Measurements from ENCODE around the gene TMEM134.
A peak's percentile ranks its signal among the peaks of the same experiment; 100 is the strongest.
"Not testable (repeated sequence)": the region's sequence is repeated elsewhere in the genome, so short reads cannot be mapped to it uniquely, and the experiment has no call there.

The TMEM134 gene

DNA sequence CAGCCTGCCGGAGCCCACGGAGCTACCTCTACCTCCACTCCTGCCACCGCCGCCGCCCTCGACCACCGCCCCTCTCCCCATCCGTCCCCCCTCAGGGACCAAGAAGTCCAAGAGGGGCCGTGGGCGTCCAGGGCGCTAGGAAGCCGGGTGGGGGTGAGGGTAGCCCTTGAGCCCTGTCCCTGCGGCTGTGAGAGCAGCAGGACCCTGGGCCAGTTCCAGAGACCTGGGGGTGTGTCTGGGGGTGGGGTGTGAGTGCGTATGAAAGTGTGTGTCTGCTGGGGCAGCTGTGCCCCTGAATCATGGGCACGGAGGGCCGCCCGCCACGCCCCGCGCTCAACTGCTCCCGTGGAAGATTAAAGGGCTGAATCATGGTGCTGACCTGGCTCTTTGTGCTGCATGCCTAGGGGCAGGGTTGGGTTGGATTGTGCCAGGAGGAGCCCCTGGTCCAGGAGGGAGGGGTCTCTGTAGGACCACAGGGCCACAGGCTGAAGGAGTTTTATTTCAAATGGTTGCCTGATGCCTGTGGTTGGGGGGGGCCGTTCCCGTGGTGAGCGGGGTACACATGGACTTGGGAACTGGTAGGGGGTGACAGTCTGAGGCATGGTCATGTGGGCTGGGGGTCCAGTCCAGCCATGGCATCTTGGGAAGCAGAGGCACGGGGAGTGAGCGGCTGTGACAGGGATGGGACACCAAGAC, 33.9 kb downstream of the TMEM134 start:
- H3K4me1 Mint-ChIP-seq (ENCODE audit: low read depth) = peaks cover 33% of the 10 kb centered on the region
- peaks cover 44% of the 10 kb centered on the region for H3K36me3 Mint-ChIP-seq (ENCODE audit: low read depth)
- no peaks in the 10 kb centered on the region for H3K27me3 Mint-ChIP-seq (ENCODE audit: low read depth)
- peak overlapping the region; percentile 41 for H3K27ac Mint-ChIP-seq
- H3K9me3 Mint-ChIP-seq = no peaks in the 10 kb centered on the region
- H3K4me3 Mint-ChIP-seq = peak overlapping the region; percentile 80

DNA sequence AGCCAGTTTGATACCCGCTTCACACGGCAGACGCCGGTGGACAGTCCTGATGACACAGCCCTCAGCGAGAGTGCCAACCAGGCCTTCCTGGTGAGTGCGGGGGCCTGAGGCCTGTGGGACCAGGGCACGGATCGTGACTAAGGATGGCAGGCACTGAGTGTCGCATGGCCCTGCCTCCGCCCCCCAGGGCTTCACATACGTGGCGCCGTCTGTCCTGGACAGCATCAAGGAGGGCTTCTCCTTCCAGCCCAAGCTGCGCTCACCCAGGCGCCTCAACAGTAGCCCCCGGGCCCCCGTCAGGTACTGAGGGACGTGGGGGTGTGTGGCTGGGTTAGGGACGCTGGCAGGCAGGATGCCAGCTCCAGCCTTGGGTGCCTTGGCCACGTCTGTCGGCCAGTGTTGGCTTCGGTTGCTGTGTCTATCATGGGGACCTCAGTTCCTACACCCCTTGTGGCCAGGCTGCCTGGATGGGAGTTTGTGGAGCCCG, 34.6 kb downstream of the TMEM134 start:
- peaks cover 27% of the 10 kb centered on the region for H3K4me1 Mint-ChIP-seq (ENCODE audit: low read depth)

DNA sequence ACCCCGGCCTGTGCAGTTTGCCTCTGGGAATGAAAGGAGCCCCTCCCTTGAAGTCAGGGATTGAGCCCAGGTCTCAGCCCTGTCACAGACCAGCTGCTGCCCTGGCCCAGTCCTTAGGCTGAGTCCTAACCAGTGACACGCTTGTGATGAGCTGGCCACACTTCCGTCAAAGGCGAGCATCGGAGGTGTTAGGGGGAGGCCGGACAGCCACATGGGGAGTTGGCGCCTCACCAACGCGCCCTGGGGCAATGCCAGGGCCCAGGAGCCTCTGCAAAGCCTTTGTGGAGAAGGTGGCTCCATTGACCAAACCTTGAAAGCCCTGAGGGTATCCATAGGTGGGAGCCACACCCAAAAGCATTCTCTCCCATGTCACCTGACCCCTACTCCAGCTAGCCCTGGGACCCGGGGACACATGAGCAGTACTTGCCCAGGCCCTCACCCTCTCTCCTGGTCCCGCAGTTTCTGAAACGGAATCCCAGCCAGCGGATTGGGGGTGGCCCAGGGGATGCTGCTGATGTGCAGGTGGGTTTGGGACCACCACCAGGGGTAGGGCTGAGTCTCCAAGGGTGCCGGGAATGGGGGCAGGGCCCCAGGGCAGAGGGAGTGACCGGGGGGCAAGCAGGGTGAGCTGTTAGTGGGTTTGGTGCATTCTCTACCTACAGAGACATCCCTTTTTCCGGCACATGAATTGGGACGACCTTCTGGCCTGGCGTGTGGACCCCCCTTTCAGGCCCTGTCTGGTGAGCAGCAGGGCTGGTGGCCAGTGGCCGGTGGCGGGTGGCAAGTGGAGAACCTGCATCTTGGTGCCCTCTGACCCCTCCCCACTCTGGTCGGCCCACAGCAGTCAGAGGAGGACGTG, 35.3 kb downstream of the TMEM134 start:
- Mint-ChIP-seq H3K4me1 (ENCODE audit: low read depth) (peaks cover 21% of the 10 kb centered on the region), H3K36me3 (ENCODE audit: low read depth) (peaks cover 34% of the 10 kb centered on the region), H3K27me3 (ENCODE audit: low read depth) (no peaks in the 10 kb centered on the region), H3K4me3 (no peak overlapping the region), H3K9me3 (no peaks in the 10 kb centered on the region), H3K27ac (peak overlapping the region; percentile 49)

More for the DNA sequence above, 34.6 kb downstream of the TMEM134 start:
- Mint-ChIP-seq H3K4me3 (no peak overlapping the region), H3K27me3 (ENCODE audit: low read depth) (no peaks in the 10 kb centered on the region), H3K27ac (peak overlapping the region; percentile 9), H3K9me3 (no peaks in the 10 kb centered on the region), H3K36me3 (ENCODE audit: low read depth) (peaks cover 41% of the 10 kb centered on the region)

DNA sequence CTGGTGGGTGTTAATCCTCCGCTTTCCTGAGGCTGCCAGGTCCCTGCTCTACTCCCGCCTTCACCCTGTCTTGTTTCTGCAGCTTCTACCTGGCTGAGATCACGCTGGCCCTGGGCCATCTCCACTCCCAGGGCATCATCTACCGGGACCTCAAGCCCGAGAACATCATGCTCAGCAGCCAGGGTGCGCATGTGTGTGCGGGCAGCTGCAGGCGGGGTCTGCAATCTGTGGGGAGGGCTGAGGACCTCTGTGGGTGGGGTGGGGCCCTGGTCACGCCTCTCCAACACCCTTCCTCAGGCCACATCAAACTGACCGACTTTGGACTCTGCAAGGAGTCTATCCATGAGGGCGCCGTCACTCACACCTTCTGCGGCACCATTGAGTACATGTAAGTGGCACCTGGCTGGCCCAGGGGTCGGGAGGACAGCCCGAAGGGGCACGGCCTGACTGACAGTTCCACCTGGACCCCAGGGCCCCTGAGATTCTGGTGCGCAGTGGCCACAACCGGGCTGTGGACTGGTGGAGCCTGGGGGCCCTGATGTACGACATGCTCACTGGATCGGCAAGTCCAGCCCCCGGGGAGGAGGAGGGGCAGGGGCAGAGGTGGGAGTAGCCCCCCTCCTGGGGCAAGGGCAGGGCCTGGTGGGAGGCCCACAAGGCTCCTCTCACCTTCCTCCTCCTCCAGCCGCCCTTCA, 36.2 kb downstream of the TMEM134 start:
- Mint-ChIP-seq H3K4me3 (no peak overlapping the region), H3K27ac (peak overlapping the region; percentile 9), H3K9me3 (no peaks in the 10 kb centered on the region), H3K27me3 (ENCODE audit: low read depth) (no peaks in the 10 kb centered on the region), H3K4me1 (ENCODE audit: low read depth) (peaks cover 22% of the 10 kb centered on the region), H3K36me3 (ENCODE audit: low read depth) (peaks cover 32% of the 10 kb centered on the region)

DNA sequence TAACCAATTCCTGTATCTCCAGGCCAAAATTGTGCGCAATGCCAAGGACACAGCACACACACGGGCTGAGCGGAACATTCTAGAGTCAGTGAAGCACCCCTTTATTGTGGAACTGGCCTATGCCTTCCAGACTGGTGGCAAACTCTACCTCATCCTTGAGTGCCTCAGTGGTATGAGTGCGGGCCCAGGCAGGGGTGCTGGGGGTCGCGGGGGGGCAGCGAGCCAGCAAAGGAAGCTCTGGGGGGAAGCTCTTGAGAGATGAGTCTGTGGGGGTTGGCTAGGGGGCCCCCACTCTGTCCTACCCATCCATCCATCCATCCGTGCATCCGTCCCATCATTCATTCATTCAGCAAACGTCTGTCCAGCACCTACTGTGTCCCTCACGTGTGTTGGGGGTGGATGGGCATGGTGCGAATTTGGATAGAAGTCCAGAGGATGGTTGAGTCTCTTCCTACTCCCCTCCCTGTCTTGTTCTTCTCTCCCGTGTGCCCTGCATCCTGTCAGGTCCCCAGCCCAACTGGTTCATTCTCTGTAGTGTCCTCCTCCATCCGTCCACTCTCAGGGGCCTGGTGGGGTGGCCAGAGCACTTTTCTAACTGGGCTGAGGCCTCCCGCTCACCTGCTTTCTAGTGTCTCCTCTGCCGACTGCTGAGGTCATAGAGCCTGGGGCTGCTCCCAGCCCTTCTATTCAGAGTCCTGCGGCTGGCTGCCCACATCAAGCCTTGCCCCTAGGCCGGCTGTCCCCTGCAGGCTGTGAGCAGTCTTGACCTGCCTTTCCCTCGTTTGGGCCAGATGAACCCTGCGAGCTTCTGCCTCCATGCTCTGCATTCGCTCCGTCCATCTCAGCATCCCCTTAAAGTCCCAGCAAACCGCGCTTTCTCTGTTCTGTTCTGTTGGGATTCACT, 37.5 kb downstream of the TMEM134 start:
- Mint-ChIP-seq H3K9me3 (no peaks in the 10 kb centered on the region), H3K27ac (peak overlapping the region; percentile 67), H3K4me1 (ENCODE audit: low read depth) (peaks cover 29% of the 10 kb centered on the region), H3K4me3 (peak overlapping the region; percentile 56), H3K27me3 (ENCODE audit: low read depth) (no peaks in the 10 kb centered on the region), H3K36me3 (ENCODE audit: low read depth) (peaks cover 27% of the 10 kb centered on the region)

DNA sequence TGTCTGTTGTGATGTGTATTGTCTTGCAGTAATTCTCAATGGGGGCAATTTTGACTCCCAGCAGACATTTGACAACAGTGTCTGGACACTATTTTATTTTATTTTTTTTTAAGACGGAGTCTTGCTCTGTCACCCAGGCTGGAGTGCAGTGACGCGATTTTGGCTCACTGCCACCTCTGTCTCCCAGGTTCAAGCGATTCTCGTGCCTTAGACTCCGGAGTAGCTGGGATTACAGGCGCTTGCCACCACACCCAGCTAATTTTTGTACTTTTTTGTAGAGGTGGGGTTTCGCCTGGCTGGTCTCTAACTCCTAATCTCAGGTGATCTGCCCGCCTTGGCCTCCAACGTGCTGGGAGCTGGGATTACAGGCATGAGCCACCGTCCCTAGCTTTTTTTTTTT, 39.3 kb downstream of the TMEM134 start:
- no peaks in the 10 kb centered on the region for H3K9me3 Mint-ChIP-seq
- no peaks in the 10 kb centered on the region for H3K27me3 Mint-ChIP-seq (ENCODE audit: low read depth)
- H3K36me3 Mint-ChIP-seq (ENCODE audit: low read depth) = peaks cover 17% of the 10 kb centered on the region
- H3K27ac Mint-ChIP-seq = no peak overlapping the region
- H3K4me3 Mint-ChIP-seq = peak overlapping the region; percentile 98
- peaks cover 28% of the 10 kb centered on the region for H3K4me1 Mint-ChIP-seq (ENCODE audit: low read depth)

- Mint-ChIP-seq H3K4me1 (ENCODE audit: low read depth) (peaks cover 28% of the 10 kb centered on the region), H3K27me3 (ENCODE audit: low read depth) (no peaks in the 10 kb centered on the region), H3K4me3 (peak overlapping the region; percentile 98)
Measured at GRCh38 chr11:67429038-67429668, 39.9 kb downstream of the TMEM134 start.

GRCh38 chr11:67428052-67429001, 40.7 kb downstream of the TMEM134 start, which contains the start of gene RPS6KB2:
Gene RPS6KB2 (plus strand): TSS chr11:67428494. CDS start chr11:67428546, 52 bp downstream.
- Mint-ChIP-seq H3K27me3 (ENCODE audit: low read depth) (no peaks in the 10 kb centered on the region), H3K4me1 (ENCODE audit: low read depth) (peaks cover 26% of the 10 kb centered on the region), H3K9me3 (no peaks in the 10 kb centered on the region), H3K4me3 (peak within 1 kb of the TSS; percentile 98), H3K36me3 (ENCODE audit: low read depth) (peaks cover 17% of the 10 kb centered on the region), H3K27ac (peak within 1 kb of the TSS; percentile 96)

More at GRCh38 chr11:67429038-67429668, 39.9 kb downstream of the TMEM134 start:
- Mint-ChIP-seq H3K36me3 (ENCODE audit: low read depth) (peaks cover 17% of the 10 kb centered on the region), H3K27ac (peak overlapping the region; percentile 91), H3K9me3 (no peaks in the 10 kb centered on the region)

DNA sequence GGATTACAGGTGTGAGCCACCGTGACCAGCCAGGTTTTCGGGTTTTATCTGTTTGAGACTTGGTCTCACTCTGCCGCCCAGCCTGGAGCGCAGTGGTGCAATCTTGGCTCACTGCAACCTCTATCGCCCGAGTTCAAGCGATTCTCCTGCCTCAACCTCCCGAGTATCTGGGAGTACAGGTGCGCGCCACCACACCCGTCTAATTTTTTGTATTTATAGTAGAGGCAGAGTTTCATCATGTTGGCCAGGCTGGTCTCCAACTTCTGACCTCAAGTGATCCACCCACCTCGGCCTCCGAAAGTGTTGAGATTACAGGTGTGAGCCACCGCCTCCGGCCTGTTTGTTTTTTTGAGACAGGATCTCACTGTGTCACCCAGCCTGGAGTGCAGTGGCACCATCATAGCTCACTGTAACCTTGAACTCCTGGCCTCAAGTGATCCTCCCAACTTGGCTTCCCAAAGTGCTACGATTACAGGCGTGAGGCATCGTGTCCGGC, 41.6 kb downstream of the TMEM134 start:
- not testable (repeated sequence) for H3K27me3 Mint-ChIP-seq (ENCODE audit: low read depth); H3K9me3 Mint-ChIP-seq
- Mint-ChIP-seq H3K27ac (peak overlapping the region; percentile 96), H3K36me3 (ENCODE audit: low read depth) (peaks cover 17% of the 10 kb centered on the region), H3K4me1 (ENCODE audit: low read depth) (peaks cover 27% of the 10 kb centered on the region), H3K4me3 (peak overlapping the region; percentile 98)

DNA sequence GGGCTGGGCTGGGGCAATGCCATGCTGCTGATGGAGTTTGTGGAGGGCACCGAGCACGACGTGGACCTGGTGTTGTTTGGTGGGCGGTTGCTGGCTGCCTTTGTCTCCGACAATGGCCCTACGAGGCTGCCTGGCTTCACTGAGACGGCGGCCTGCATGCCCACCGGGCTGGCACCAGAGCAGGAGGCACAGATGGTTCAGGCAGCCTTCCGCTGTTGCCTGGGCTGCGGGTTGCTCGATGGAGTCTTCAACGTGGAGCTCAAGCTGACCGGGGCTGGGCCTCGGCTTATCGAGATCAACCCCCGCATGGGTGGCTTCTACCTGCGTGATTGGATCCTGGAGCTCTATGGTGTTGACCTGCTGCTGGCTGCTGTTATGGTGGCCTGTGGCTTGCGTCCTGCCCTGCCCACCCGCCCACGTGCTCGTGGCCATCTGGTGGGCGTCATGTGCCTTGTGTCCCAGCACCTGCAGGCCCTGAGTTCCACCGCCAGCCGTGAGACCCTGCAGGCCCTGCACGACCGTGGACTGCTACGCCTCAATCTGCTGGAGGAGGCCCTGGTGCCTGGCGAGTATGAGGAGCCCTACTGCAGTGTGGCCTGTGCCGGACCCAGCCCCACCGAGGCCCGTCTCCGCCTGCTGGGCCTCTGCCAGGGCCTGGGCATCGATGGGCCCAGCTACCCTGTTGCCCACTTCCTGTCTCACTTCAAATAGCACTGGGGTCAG, 45.0 kb downstream of the TMEM134 start:
- Mint-ChIP-seq H3K36me3 (ENCODE audit: low read depth) (peaks cover 5% of the 10 kb centered on the region), H3K27ac (no peak overlapping the region), H3K4me3 (no peak overlapping the region), H3K27me3 (ENCODE audit: low read depth) (peaks cover 5% of the 10 kb centered on the region), H3K4me1 (ENCODE audit: low read depth) (peaks cover 19% of the 10 kb centered on the region), H3K9me3 (no peaks in the 10 kb centered on the region)

DNA sequence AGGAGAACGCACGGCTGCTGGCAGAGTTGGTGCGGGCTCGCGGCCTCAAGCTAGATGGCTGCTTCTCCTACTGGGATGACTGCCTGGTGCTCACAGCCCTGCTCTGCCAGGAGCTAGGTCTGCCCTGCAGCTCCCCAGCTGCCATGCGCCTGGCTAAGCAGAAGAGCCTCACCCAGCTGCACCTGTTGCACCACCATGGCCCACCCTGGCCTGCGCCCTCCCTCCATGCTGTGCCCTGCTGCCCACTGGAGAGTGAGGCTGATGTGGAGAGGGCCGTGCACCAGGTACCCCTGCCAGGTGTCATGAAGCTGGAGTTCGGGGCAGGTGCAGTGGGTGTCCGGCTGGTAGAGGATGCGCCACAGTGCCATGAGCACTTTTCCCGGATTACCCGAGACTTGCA, 45.6 kb downstream of the TMEM134 start:
- Mint-ChIP-seq H3K9me3 (no peaks in the 10 kb centered on the region), H3K27ac (no peak overlapping the region), H3K27me3 (ENCODE audit: low read depth) (peaks cover 5% of the 10 kb centered on the region), H3K4me1 (ENCODE audit: low read depth) (peaks cover 17% of the 10 kb centered on the region), H3K4me3 (no peak overlapping the region), H3K36me3 (ENCODE audit: low read depth) (peaks cover 3% of the 10 kb centered on the region)

GRCh38 chr11:67422891-67423290, 46.2 kb downstream of the TMEM134 start:
- Mint-ChIP-seq H3K4me1 (ENCODE audit: low read depth) (peaks cover 16% of the 10 kb centered on the region), H3K4me3 (peak overlapping the region; percentile 6)

More at GRCh38 chr11:67422891-67423290, 46.2 kb downstream of the TMEM134 start:
- H3K27ac Mint-ChIP-seq = no peak overlapping the region
- H3K36me3 Mint-ChIP-seq (ENCODE audit: low read depth) = peaks cover 3% of the 10 kb centered on the region
- no peaks in the 10 kb centered on the region for H3K9me3 Mint-ChIP-seq
- H3K27me3 Mint-ChIP-seq (ENCODE audit: low read depth) = peaks cover 5% of the 10 kb centered on the region
